ENCODE results near the gene HLA-G. TPM values are rescaled to one million over a fixed set of nuclear protein-coding genes. Genes with fewer than 3 reads are reported as not detected.

Gene HLA-G
- total RNA-seq, 1 experiment from 2014 or later, result 0.45 TPM

- no peaks in the 10 kb centered on the region for H3K4me1 Mint-ChIP-seq (ENCODE audit: low read depth, unreplicated experiment)
- H3K36me3 Mint-ChIP-seq (ENCODE audit: insufficient read depth, unreplicated experiment), result no peaks in the 10 kb centered on the region
- CTCF ChIA-PET, result no interaction called here
- no peak for DNase-seq
- no peak overlapping the region for H3K27ac Mint-ChIP-seq (ENCODE audit: unreplicated experiment)
- H3K27me3 Mint-ChIP-seq (ENCODE audit: unreplicated experiment), result peaks cover 36% of the 10 kb centered on the region
- intact Hi-C loops (cut with micrococcal nuclease; ENCODE audit: unreplicated experiment), result no loop called here
- TF ChIP-seq CTCF (IDR thresholded peaks at IDR 0.05; ENCODE audit: unreplicated experiment), result no peak
- BruUV-seq (replicated peaks), result no TSS peak
- H3K4me3 Mint-ChIP-seq (ENCODE audit: low read depth, unreplicated experiment), result no peak overlapping the region
- no peaks in the 10 kb centered on the region for H3K9me3 Mint-ChIP-seq (ENCODE audit: low read depth, unreplicated experiment)
These were observed 1.8 kb upstream of the HLA-G start for GRCh38 chr6:29825848-29826247.

- Mint-ChIP-seq H3K4me3 (ENCODE audit: low read depth, unreplicated experiment) (no peak overlapping the region), H3K36me3 (ENCODE audit: insufficient read depth, unreplicated experiment) (no peaks in the 10 kb centered on the region), H3K27ac (ENCODE audit: unreplicated experiment) (no peak overlapping the region), H3K27me3 (ENCODE audit: unreplicated experiment) (peaks cover 36% of the 10 kb centered on the region), H3K9me3 (ENCODE audit: low read depth, unreplicated experiment) (no peaks in the 10 kb centered on the region), H3K4me1 (ENCODE audit: low read depth, unreplicated experiment) (no peaks in the 10 kb centered on the region)
- intact Hi-C loops (cut with micrococcal nuclease; ENCODE audit: unreplicated experiment), result no loop called here
- no peak for DNase-seq
- TF ChIP-seq CTCF (IDR thresholded peaks at IDR 0.05; ENCODE audit: unreplicated experiment), result no peak
- no TSS peak for BruUV-seq (replicated peaks)
- CTCF ChIA-PET, result no interaction called here
These were observed 1.4 kb upstream of the HLA-G start for GRCh38 chr6:29826271-29826670.

- CTCF ChIA-PET, result no interaction called here
- BruUV-seq (replicated peaks), result no TSS peak
- no peaks in the 10 kb centered on the region for H3K4me1 Mint-ChIP-seq (ENCODE audit: low read depth, unreplicated experiment)
- no peak overlapping the region for H3K4me3 Mint-ChIP-seq (ENCODE audit: low read depth, unreplicated experiment)
- H3K36me3 Mint-ChIP-seq (ENCODE audit: insufficient read depth, unreplicated experiment), result no peaks in the 10 kb centered on the region
- no peak overlapping the region for H3K27ac Mint-ChIP-seq (ENCODE audit: unreplicated experiment)
- no peak for DNase-seq
- no peaks in the 10 kb centered on the region for H3K9me3 Mint-ChIP-seq (ENCODE audit: low read depth, unreplicated experiment)
- H3K27me3 Mint-ChIP-seq (ENCODE audit: unreplicated experiment), result peaks cover 51% of the 10 kb centered on the region
- no peak for TF ChIP-seq CTCF (IDR thresholded peaks at IDR 0.05; ENCODE audit: unreplicated experiment)
- intact Hi-C loops (cut with micrococcal nuclease; ENCODE audit: unreplicated experiment), result no loop called here
These were observed 809 bp downstream of the HLA-G start for GRCh38 chr6:29828471-29828797.

GRCh38 chr6:29829766-29830165, 2.1 kb downstream of the HLA-G start:
- intact Hi-C loops (cut with micrococcal nuclease; ENCODE audit: unreplicated experiment), result no loop called here
- H3K36me3 Mint-ChIP-seq (ENCODE audit: insufficient read depth, unreplicated experiment), result no peaks in the 10 kb centered on the region
- no peak overlapping the region for H3K4me3 Mint-ChIP-seq (ENCODE audit: low read depth, unreplicated experiment)
- H3K27me3 Mint-ChIP-seq (ENCODE audit: unreplicated experiment), result peaks cover 42% of the 10 kb centered on the region
- TF ChIP-seq CTCF (IDR thresholded peaks at IDR 0.05; ENCODE audit: unreplicated experiment), result no peak
- H3K4me1 Mint-ChIP-seq (ENCODE audit: low read depth, unreplicated experiment), result no peaks in the 10 kb centered on the region
- CTCF ChIA-PET, result no interaction called here
- BruUV-seq (replicated peaks), result no TSS peak
- H3K27ac Mint-ChIP-seq (ENCODE audit: unreplicated experiment), result no peak overlapping the region
- DNase-seq, result no peak
- H3K9me3 Mint-ChIP-seq (ENCODE audit: low read depth, unreplicated experiment), result no peaks in the 10 kb centered on the region

GRCh38 chr6:29830409-29830808, 2.8 kb downstream of the HLA-G start:
- no peaks in the 10 kb centered on the region for H3K36me3 Mint-ChIP-seq (ENCODE audit: insufficient read depth, unreplicated experiment)
- intact Hi-C loops (cut with micrococcal nuclease; ENCODE audit: unreplicated experiment), result no loop called here
- H3K9me3 Mint-ChIP-seq (ENCODE audit: low read depth, unreplicated experiment), result no peaks in the 10 kb centered on the region
- CTCF ChIA-PET, result no interaction called here
- H3K27ac Mint-ChIP-seq (ENCODE audit: unreplicated experiment), result no peak overlapping the region
- no peak for TF ChIP-seq CTCF (IDR thresholded peaks at IDR 0.05; ENCODE audit: unreplicated experiment)
- no peak for DNase-seq
- H3K4me3 Mint-ChIP-seq (ENCODE audit: low read depth, unreplicated experiment), result no peak overlapping the region
- no peaks in the 10 kb centered on the region for H3K4me1 Mint-ChIP-seq (ENCODE audit: low read depth, unreplicated experiment)
- peaks cover 43% of the 10 kb centered on the region for H3K27me3 Mint-ChIP-seq (ENCODE audit: unreplicated experiment)
- BruUV-seq (replicated peaks), result no TSS peak

All from Calu3 (cell line).